GM13977 (cell line): ENCODE measurements around the gene ANKRD33B.
A peak's percentile ranks its signal among the peaks of the same experiment; 100 is the strongest.

Source experiments
- DNase-seq: peaks from one replicate; pipeline ENCODE4 v3.0.0; 2012; ENCODE audit warnings: low spot score
- in situ Hi-C: fragments of 300-500 bp; cut with MboI; formaldehyde crosslinking; loops from one replicate; pipeline ENCODE4 v1.12.0; 2022; ENCODE audit warnings: low sequenced_read_pairs, low pct_unique_long_range_greater_than_20kb, mixed read lengths, inconsistent platforms; ENCODE audit not compliant: unreplicated experiment
- TF ChIP-seq, protein P1 (sequence below): IDR thresholded peaks from 2 replicates; pipeline ENCODE4 v1.5.1; 2012; ENCODE audit warnings: mild to moderate bottlenecking, control low read depth; ENCODE audit not compliant: insufficient read depth; ENCODE audit errors: extremely low read depth, missing control alignments

Gene ANKRD33B

DNA sequence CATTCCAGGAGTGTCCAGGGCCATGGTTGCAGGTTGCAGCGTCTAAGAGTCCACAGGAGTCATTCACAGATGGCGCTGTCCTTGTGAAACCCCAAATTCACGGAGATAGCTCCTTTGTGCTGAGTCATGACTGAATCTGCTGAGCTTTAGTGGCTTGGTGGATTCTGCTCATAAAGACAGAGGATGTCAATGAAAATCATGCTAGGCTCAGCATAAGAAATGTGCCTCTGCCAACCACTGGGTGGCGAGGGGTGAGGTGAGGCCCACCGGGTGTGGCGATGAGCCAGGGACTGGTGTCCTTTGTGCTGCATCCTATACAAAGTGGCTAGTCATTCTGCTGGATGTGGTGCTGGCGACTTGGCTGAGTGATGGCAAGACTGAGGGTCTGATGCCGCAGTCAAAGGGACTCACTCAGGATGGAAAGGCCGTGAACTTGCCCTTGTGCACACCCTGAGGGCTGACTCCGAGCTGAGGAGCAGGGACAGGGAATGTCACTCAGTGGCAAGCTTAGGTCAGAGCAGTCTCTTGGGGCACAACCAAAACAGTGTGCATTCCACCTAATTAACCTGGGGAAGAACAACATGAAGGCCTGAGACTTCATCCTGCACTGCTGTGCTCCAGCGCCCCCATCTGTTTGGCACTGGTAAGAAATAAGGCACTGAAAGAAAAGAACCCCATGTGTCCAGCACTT, 125.7 kb downstream of the ANKRD33B start:
- DNase-seq = peak; percentile 48
- TF ChIP-seq, protein P1, sequence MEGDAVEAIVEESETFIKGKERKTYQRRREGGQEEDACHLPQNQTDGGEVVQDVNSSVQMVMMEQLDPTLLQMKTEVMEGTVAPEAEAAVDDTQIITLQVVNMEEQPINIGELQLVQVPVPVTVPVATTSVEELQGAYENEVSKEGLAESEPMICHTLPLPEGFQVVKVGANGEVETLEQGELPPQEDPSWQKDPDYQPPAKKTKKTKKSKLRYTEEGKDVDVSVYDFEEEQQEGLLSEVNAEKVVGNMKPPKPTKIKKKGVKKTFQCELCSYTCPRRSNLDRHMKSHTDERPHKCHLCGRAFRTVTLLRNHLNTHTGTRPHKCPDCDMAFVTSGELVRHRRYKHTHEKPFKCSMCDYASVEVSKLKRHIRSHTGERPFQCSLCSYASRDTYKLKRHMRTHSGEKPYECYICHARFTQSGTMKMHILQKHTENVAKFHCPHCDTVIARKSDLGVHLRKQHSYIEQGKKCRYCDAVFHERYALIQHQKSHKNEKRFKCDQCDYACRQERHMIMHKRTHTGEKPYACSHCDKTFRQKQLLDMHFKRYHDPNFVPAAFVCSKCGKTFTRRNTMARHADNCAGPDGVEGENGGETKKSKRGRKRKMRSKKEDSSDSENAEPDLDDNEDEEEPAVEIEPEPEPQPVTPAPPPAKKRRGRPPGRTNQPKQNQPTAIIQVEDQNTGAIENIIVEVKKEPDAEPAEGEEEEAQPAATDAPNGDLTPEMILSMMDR = peak; percentile 63
- in situ Hi-C loops = no loop called here

DNA sequence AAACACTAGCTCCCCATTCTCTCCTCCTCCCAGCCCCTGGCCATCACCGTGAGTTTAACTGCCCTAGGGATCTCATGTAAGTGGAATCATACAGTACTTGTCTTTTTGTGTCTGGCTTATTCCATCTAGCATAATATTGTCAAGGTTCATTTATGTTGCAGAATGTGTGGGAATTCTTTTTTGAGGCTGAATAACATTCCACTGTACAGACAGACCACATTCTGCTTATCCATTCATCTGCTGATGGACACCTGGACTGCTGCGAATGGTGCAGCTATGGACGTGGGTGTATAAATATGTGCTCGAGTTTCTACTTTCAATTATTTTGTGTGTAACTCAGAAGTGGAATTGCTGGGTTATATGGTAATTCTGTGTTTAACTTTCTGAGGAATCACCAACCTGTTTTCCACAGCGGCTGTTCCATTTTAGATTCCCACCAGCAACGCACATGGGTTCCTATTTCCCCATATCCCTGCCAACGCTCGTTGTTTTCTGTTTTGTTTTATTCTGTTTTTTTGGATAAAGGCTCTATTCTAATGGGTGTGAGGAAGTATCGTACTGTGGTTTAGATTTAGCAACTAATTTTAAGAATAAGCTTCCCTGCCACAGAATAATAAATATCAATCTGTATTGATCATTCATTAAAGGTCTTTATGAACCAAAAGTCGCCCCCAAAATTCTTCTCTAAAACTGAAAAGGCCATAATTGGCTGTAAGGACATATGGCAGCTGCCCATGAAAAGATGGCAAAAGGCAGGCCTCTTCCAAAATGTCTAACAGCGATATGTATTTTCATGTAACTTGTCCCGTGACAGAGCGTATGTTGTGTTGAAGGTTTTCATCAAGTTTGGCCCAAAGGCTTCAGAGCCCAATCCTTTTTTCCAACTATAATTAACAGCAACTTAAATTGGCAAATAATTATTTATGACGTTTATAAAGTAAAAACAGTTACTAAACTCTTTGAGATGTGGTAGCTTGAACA, 126.9 kb downstream of the ANKRD33B start:
- no peak for DNase-seq
- TF ChIP-seq, protein P1 = no peak
- in situ Hi-C loops = no loop called here

DNA sequence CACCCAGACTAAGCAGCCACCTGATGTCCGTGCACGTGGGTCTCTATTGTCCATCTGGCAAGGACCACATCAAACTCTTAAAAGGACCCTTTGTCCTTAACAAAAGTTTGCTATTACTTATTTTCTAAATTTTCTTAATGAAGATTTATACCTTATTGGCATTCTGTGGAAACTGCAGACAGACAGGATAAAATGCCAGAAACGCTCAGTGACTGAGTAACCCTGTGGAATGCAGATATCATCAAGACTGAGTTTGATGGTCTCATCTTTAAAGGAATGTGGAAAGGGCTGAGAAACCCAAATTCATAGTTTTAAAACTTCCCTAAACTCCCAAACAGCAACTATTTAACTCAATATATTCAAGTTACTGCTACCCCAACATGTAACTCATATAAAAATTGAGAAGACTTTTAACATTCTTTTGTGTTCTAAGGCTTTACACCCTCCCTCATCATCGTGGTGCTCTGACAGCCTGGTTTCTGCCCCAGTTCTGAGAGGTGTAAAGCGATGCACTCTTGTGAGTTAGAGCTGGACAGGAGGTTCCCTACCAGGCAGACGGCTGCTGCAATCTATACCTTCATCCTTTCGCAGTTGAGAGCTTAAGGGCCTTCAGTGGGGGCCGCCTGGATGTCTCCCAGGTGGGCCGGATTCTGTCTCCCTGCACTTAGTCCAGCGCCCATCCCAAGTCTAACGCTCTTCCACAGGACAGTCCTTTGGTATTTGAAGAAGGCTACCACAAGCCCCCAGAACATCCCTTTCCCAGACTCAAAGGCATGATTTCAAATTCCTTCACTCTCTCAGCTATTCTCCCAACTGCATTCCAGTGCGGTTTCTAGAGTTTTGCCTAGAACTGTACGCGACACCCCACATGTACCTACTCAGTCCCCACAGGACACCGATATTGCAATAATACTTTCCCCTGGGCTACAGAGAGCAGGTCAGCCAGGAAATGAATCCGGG, 128.2 kb downstream of the ANKRD33B start:
- DNase-seq = no peak
- in situ Hi-C loops = no loop called here
- TF ChIP-seq, protein P1 = no peak

DNA sequence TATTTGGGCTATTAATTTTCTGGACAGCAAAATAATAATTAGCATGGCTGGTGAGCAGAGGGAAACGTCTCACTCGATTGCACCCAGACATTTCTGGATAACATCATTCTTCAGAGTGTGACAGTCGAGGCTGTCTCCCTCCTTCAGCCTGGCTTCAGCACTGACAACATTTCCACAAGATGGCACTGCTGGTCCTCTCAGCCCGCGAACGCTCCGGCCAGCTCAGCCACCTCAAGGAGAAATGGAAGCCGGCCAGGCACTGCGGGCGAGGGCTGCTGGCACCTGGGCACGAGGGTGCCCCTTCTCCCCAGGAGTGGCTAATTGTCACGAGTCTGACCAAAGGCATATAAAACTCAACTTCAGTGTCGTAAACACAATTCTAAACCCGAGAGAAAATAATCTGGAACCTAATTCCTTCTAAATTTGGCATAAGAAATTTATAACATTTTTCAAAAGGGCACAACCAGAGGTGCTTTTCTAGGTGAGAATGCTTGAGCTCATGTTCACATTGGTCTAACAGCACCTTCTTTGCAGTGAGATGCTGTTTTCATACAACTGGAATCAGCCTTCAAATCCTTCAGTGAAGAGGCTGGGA, 131.3 kb downstream of the ANKRD33B start:
- TF ChIP-seq, protein P1 = peak; percentile 85
- in situ Hi-C loops = no loop called here
- peak; percentile 56 for DNase-seq

DNA sequence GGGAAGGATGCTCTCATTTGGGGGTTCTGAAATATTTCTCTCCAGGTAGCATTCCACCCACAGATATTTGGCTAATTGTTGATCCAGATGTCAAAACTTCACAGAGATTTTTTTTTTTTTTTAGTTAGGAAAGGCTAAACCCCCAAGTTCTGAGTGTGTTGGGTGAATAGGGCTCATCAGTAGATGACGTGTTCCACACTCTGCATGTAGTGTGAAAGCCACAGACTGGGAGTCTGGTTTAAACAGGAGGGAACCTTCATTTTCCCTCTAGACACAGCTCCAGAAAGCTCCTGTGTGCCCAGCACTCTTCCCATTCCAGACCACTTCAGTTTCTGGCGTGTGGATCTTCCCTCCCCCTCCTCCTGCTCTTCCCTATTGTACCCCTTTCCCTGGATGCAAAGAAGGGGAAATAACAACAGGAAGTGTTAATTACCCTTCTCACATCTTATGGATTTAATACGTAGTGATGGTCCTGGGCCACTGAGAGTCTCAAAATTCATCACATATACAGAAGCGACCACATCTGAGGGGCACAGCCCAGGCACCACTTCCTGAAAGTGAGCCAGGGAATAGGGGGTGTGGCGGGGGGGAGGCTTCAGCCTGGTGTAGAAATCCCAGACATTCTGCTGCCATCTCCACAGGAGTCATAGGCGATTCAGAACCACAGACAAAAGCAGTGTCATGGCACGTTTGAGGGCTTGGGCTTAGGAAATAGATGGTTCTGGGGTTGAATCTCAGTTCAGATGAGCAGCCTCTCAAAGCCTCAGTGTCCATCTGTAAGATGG, 132.1 kb downstream of the ANKRD33B start:
- TF ChIP-seq, protein P1 = no peak
- in situ Hi-C loops = no loop called here
- DNase-seq = no peak
